ENCODE results near the gene ZNF524. TPM values are rescaled to one million over a fixed set of nuclear protein-coding genes. Genes with fewer than 3 reads are reported as not detected.
"Not testable (repeated sequence)": the region's sequence is repeated elsewhere in the genome, so short reads cannot be mapped to it uniquely, and the experiment has no call there.

The ZNF524 gene
- polyA plus RNA-seq, 10 donors = 4.6 to 9.1 (median 7.2) TPM

DNA sequence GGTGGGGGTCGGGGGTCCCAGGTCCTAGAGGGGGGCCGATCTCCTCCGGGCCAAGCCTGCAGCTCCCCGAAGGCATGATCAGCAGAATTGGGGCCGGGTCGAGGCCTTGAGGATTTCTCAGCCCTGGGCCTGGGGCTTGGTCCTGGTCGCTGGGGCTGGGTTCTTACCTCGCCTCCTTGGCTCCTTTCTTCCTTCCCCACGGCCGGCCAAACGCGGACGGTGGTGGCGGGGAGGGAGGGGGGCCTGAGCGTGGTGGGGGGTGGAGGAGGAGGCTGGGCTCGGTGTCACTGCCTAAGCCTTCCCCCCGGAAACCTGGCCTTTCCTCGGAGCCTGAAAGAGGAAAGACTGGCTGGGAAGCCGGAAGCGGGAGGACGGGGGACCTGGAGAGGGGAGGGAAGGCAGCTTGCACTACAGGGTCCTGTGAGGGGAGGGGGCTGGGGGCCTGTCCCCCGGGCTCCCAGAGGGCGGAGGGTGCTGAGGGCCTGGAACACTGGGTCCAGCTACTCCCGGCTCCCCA is 19.4 kb upstream of the ZNF524 start, which contains the start of gene ZNF579:
ZNF579 (minus strand) TSS at position 221 of the 517 bp plus-strand sequence. CDS start 1,209 bp downstream, outside the sequence.
- peak; percentile 89 to 94 (median 93) for DNase-seq

DNA sequence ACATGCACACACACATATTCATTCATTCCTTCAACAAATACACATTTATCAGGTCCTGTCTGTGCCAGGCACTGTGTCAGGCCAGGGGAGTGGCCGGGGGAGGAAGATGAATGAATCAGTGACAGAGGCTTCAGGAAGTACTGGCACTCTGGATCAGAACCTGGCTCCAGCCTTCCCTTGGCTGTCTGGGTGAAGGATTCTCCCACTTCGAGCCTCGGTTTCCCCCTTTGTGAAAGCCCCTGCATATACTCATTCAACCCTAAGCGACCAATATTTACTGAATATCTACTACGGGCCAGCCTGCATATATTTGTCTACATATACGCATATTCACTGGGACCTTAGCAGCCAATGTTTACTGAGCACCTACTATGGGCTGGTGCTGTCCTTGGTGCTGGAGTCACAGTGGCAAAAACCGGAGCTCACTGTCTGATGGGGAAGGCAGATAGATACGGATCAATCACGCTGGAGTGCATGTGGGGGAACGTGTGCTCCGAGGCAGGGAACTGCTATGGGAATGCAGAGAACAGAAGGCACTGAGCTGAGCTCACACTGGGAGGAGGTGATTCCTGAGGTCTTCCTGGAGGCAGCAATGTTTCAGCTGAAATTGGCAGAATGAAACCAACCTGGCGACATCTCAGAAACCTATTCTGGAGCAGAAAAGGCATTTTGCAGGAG is 18.8 kb upstream of the ZNF524 start:
- no peak for DNase-seq

DNA sequence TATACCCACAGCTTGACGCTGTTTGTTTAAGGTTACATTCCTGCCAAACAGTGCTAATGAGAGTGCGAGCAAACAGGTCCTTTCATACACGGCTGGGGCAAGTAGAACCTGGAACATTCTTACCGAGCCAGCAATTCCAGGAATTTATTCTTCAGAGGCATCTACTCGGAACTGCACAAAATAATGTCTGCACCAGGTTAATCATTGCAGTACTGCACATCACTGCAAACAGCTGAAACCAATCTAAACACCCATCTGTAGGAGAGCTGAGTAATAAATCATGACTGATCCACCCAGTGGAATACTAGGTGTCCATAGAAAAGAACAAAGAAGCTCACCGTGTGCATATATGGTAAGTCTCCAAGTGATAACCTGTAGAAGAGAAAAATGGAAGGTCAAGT is 18.3 kb upstream of the ZNF524 start:
- DNase-seq = no peak

- not testable (repeated sequence) for DNase-seq
Observed at GRCh38 chr19:55582284-55582683, 17.8 kb upstream of the ZNF524 start.

DNA sequence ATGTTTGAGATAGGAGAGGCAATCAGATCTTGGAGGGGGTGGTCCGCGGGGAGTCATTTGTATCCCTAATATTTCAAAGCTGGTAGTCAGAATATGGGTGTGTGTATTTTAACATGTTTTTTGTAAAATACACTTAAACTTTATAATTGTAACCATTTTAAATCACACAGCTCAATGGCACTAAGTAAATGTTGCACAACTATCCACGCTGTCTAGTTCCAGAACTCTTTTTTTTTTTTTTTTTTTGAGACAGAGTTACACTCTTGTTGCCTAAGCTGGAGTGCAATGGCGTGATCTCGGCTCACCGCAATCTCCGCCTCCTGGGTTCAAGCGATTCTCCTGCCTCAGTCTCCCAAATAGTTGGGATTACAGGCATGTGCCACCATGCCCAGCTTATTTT is 16.2 kb upstream of the ZNF524 start:
- not testable (repeated sequence) for DNase-seq

GRCh38 chr19:55584871-55585270 is 15.2 kb upstream of the ZNF524 start:
- no peak for DNase-seq

- DNase-seq = peak; percentile 75 to 93 (median 82)
Observed at GRCh38 chr19:55585658-55586339, 14.3 kb upstream of the ZNF524 start.

DNA sequence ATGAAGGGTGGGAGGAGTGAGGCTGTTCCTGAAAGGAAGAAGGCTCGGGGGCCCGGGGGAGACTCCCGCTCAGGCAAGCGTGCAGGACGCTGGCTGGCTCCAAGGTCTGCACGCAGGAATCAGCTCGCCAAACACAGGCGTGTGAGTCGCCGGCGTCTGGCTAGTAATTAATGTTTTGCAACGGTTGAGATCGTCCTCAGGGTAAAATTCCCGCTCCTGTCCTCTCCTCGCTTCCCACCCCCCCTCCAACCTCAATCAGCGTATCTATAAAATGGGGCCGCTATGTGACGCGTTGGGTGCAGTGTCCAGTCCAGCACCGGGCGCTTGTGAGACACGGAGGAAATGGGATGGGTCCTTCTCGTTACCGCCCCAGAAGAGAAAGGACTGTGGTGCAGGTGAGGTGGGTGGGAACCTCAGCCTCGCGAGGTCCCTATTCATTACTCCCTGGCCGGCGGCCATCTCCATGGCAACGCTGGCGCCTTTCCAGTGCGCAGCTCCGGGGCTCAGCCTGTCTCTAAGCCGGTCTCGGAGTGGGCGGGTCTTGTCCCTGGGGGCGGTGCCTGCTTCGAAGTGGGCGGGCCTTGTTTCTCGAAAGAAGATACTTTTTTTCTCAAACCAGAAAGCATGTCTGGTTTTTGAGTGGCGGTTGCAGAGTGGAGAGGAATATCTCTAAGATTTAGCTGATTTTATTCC is 13.0 kb upstream of the ZNF524 start:
- peak; percentile 79 to 95 (median 93) for DNase-seq

DNA sequence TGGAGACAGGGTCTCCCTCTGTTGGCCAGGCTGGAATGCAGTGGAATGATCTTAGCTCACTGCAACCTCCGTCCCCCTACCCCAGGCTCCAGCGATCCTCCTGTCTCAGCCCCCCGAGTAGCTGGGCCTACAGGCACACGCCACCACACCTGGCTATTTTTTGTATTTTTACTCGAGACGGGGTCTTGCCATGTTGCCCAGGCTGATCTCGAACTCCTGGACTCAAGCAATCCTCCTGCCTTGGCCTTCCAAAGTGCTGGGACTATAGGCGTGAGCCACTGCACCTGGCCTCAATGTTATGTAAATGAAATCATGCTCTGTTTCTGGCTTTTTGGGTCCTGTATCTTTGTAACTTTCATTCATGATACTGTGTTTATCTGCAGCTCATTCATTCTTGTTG is 11.3 kb upstream of the ZNF524 start:
- no peak for DNase-seq

DNA sequence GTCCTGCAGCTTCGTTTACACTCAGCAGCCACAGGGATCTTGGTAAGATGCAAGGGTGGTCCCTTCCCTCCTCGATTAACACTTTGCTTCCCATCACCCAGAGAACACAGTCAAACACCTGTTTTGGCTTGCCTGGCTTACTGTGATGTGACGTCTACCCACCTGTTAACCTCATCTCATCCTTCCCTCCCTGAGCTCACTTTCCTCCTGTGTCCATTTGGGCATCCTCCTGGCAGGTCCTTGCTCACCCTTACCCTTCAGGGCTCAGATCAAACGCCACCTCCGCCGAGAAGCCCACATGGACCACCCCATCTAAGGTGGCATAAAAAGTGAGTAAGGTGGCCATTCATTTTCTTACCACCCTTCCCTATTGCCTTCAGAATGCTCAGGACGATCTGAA is 10.0 kb upstream of the ZNF524 start:
- DNase-seq = no peak

- DNase-seq = no peak
Observed at GRCh38 chr19:55590617-55591016, 9.5 kb upstream of the ZNF524 start.

GRCh38 chr19:55591555-55591954 is 8.5 kb upstream of the ZNF524 start:
- DNase-seq = no peak

DNA sequence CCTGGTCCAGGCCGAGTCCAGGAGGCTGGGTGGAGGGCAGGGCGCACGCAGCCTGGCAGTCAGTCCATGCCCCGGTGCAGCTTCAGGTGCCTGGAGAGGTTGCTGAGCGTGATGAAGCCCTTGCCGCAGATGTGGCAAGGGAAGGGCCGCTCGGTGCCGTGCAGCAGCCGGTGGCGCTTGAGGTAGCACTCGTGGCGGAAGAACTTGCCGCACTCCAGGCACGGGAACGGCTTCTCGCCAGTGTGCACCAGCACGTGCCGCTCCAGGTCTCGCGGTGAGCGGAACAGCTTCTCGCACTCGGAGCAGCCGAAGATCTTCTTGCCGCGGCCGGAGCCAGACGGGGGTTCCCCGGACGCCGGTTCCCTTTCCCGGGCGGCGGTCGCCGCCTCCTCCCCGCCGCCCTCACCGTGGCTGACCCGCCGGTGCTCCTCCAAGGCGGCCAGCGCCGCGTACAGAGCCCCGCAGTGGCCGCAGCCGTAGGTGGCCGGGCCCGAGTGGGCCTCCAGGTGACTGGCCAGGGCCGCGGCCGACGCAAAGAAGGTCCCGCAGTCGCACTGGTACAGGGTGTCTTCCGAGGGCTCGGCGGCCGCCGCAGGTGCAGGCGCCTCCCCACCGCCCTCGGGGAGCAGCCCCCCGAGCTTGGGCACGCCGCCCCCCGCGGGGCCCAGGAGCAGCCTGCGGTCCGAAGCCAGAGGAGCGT is 7.5 kb upstream of the ZNF524 start:
- no peak for DNase-seq

GRCh38 chr19:55593096-55593772 is 6.9 kb upstream of the ZNF524 start:
- no peak for DNase-seq

DNA sequence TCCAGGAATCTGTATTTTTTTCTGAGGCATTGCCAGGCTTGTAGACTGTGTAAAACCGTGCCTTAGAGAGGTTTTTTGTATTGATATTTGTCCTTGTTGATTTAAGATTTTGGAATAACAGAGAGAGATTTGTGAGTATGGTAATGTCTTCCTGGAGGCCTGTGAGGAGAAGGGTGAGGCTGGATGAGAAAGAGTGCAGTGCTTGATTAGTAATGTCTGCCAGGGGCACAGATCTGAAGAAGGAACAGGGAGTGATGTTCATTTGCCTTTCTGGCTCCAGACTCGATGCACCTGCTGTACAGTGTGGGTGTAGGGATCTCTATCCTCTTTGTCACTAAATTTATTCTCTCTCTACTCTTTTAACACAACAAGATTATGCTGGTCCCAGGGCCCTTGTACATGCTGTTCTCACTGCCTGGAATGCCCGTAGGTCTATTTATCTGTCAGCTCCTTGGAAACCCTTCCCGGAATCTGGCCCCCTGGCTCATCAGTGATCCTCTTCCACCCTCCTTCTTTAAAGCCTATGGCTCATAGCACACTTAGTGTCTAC is 5.0 kb upstream of the ZNF524 start:
- DNase-seq = no peak

DNA sequence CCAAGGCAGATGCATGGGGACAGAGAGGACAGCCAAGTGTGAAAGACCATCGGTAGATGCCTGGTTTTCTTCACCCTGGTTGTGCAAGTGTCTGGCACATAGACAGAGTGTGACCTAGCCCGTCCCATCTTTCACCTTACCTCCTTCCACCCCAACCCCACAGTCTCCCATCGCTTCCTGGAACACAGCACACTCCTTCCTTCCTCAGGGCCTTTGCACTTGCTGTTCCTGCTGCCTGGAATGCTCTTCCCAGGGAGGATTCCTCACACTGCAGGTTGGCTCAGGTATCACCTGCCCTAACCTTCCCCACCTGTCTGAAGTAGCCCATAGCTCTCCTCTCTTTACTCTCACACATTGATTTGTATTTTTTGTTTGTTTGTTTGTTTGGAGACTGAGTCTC is 3.8 kb upstream of the ZNF524 start:
- DNase-seq = no peak

DNA sequence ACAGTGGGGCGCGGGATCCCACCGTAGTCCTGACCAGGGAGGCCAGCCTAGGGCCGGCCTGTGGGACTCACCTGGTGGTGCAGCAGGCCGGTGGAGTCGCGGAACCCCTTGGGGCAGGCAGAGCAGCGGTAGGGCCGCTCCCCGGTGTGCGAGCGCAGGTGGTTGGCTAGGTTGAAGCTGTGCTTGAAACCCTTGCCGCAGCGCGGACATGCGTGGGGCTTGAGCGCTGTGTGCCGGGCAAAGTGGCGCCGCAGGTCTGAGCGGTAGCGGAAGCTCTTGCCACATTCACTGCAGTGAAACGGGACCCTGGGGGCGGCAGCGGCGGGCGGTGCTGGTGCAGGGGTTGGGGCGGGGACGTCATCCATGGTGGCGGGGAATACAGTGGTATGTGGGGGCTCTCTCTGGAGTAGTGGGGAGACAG is 2.6 kb upstream of the ZNF524 start:
- DNase-seq = no peak

GRCh38 chr19:55598034-55598433 is 2.1 kb upstream of the ZNF524 start:
- DNase-seq = no peak

DNA sequence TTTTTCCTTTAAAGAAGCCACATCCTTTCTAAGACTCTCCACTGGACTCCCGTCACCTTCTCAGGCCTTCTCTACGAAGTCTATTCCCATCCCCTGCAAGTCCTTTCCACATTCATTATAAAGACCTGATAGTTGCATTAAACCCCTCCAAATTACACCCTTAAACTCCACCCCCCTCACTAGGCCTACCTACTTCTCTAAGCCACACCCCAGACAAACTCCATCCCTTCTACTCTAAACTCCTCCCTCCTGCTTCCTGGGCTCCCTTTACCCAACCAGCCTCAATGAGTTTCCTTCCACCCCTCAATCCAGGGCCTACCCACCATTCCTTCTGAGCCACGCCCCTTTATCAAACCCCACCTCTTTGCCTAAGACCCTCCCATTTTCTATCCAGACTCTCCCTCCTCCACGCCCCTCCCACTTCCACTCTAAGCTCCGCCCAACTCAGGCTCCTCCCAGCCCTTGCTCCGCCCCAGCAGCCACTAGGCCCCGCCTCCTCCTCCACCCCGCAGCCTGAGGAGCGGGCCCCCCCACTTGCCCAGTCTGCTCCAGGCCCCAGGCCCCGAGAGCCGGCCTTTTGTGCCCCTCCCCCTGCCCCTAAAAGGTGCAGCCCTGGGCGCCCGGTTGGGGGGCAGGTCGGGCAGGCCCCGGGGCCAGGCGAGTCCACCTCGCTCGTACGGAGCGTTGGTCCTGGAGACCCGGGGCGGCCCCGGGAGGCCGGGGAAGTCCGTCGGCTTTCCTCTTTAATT is 1.2 kb upstream of the ZNF524 start:
- peak; percentile 91 to 95 (median 91) for DNase-seq

- peak; percentile 100 for DNase-seq
Observed at GRCh38 chr19:55599468-55599841, 633 bp upstream of the ZNF524 start, which contains the start of gene FIZ1. Gene FIZ1, minus strand, starts transcription at chr19:55599517. Its CDS starts 1,652 bp downstream, at chr19:55597865.
